HepG2 (cell line): ENCODE results near the gene ZFP36. TPM values are rescaled to one million over a fixed set of nuclear protein-coding genes. Genes with fewer than 3 reads are reported as not detected.

Experiments used
- ATAC-seq: fragments of 200-7000 bp; cut with Tn5 transposase; 3 replicates; pipeline ENCODE4 v1.9.1; 2020; ENCODE audit warnings: mild to moderate bottlenecking, moderate library complexity
- BruUV-seq: library from RNA; stranded (reverse); fragments of 400-500 nt; replicated peaks from 2 replicates; lab custom pipeline; 2021; lab: Mats Ljungman, UMichigan
- CTCF ChIA-PET: fragments of 300-600 bp; formaldehyde crosslinking; extraction: SDS; loops from one replicate; lab custom pipeline; 2021; ENCODE audit warnings: low total read pairs, inconsistent platforms, low intra/inter-chr PET ratio; lab: Yijun Ruan, JAX
- POLR2A ChIA-PET: fragments of 350-600 bp; sonication (Branson Sonifier 250); formaldehyde crosslinking; loops from one replicate; lab custom pipeline; 2020; ENCODE audit warnings: antibody characterized with exemption, inconsistent platforms; lab: Yijun Ruan, JAX
- DNase-seq: peaks from one replicate; pipeline ENCODE4 v3.0.0-alpha.2; 2015; ENCODE audit warnings: low spot score
- FAIRE-seq: peaks from 3 replicates; lab custom pipeline; 2011; peaks lifted over from hg19 to GRCh38; lab: Jason Lieb, UNC
- H2AFZ ChIP-seq: one replicate; pipeline ENCODE4 v1.6.1; 2011; ENCODE audit warnings: low read length, inconsistent platforms
- H3K27ac ChIP-seq: fragments of 300-600 bp; 3 replicates; pipeline ENCODE4 v1.8.0; 2011; ENCODE audit warnings: mixed run types, mild to moderate bottlenecking, mixed read lengths, low read length, inconsistent platforms; ENCODE audit not compliant: insufficient read depth; ENCODE audit errors: extremely low read length
- H3K27me3 ChIP-seq, 2 experiments: fragments of 200-600 bp in 1 of 2; 2 replicates in 1 of 2; 3 replicates in 1 of 2; pipeline versions ENCODE4 v1.6.0 to v1.8.0; 2011; ENCODE audit warnings: low read length in 2 of 2, mild to moderate bottlenecking in 2 of 2, moderate library complexity in 2 of 2, inconsistent platforms in 1 of 2; ENCODE audit not compliant: insufficient read depth in 2 of 2, control insufficient read depth in 1 of 2
- H3K36me3 ChIP-seq, 2 experiments: fragments of 200-600 bp in 1 of 2; replicated peaks in 1 of 2; 2 replicates in 1 of 2; 3 replicates in 1 of 2; pipeline versions ENCODE4 v1.5.1 to v1.8.0; 2011; ENCODE audit warnings: low read length in 2 of 2, inconsistent platforms in 1 of 2; ENCODE audit not compliant: insufficient read depth in 2 of 2, control insufficient read depth in 1 of 2
- H3K4me1 ChIP-seq: 2 replicates; pipeline ENCODE4 v1.5.1; 2012; ENCODE audit warnings: low read length, inconsistent platforms; ENCODE audit not compliant: insufficient read depth
- H3K4me2 ChIP-seq: 2 replicates; pipeline ENCODE4 v1.6.0; 2011; ENCODE audit warnings: low read depth, low read length, inconsistent platforms
- H3K4me3 ChIP-seq, 3 experiments: fragments of 200-600 bp in 1 of 3; sonication (generic), shearing (Covaris generic) in 1 of 3; replicated peaks in 1 of 3; 2 replicates each; pipeline ENCODE4 v1.5.1; 2011 to 2016; ENCODE audit warnings: low read length in 3 of 3, inconsistent platforms in 2 of 3, low read depth in 2 of 3, mild to moderate bottlenecking in 2 of 3, control low read depth in 1 of 3, mixed read lengths in 1 of 3; ENCODE audit not compliant: insufficient read depth in 1 of 3
- H3K79me2 ChIP-seq: one replicate; pipeline ENCODE4 v1.6.1; 2011; ENCODE audit warnings: low read length, inconsistent platforms; ENCODE audit not compliant: insufficient read depth
- H3K9ac ChIP-seq: 2 replicates; pipeline ENCODE4 v1.6.0; 2011; ENCODE audit warnings: mild to moderate bottlenecking, low read depth, low read length, inconsistent platforms; ENCODE audit not compliant: insufficient read depth
- H3K9me3 ChIP-seq: 2 replicates; pipeline ENCODE4 v1.5.1; 2012; ENCODE audit warnings: mild to moderate bottlenecking, low read length
- H4K20me1 ChIP-seq: 2 replicates; pipeline ENCODE4 v1.6.0; 2011; ENCODE audit warnings: inconsistent platforms, mild to moderate bottlenecking, low read length, moderate library complexity; ENCODE audit not compliant: insufficient read depth
- ARID3A ChIP-seq: IDR thresholded peaks from 2 replicates; pipeline ENCODE4 v1.6.1; 2012; ENCODE audit warnings: low read depth, low read length, improper control_type of control experiment
- ATM ChIP-seq: fragments of 450-650 bp; IDR thresholded peaks from 2 replicates; pipeline ENCODE4 v1.7.1; 2017; ENCODE audit warnings: mild to moderate bottlenecking, borderline replicate concordance
- BCLAF1 ChIP-seq: fragments of 450-650 bp; IDR thresholded peaks from 2 replicates; pipeline ENCODE4 v1.6.1; 2017; ENCODE audit warnings: mild to moderate bottlenecking
- CENPT ChIP-seq: sonication (generic); formaldehyde crosslinking; IDR thresholded peaks from 2 replicates; pipeline ENCODE4 v1.8.0; 2022; ENCODE audit warnings: low read depth, mild to moderate bottlenecking, moderate library complexity, missing genetic modification reagents
- CTCF ChIP-seq: sonication (generic); formaldehyde crosslinking; IDR thresholded peaks from 2 replicates; pipeline ENCODE4 v1.5.0; 2020; ENCODE audit warnings: mild to moderate bottlenecking, missing genetic modification reagents, moderate library complexity
- DMTF1 ChIP-seq: sonication (generic); formaldehyde crosslinking; IDR thresholded peaks from 2 replicates; pipeline ENCODE4 v1.4.0; 2020; ENCODE audit warnings: mild to moderate bottlenecking, missing genetic modification reagents
- HNRNPL ChIP-seq: fragments of 200-400 bp; formaldehyde crosslinking; IDR thresholded peaks from 2 replicates; pipeline ENCODE4 v1.6.1; 2017; ENCODE audit warnings: mild to moderate bottlenecking, low read depth, low read length
- HOXD1 ChIP-seq: sonication (generic); formaldehyde crosslinking; IDR thresholded peaks from 2 replicates; pipeline ENCODE4 v1.5.0; 2020; ENCODE audit warnings: missing genetic modification reagents
- SMYD3 ChIP-seq: sonication (generic); formaldehyde crosslinking; IDR thresholded peaks from 2 replicates; pipeline ENCODE4 v1.8.1; 2023; ENCODE audit warnings: mild to moderate bottlenecking, missing genetic modification reagents
- SNAPC2 ChIP-seq: sonication (generic); formaldehyde crosslinking; IDR thresholded peaks from 2 replicates; pipeline ENCODE4 v1.8.1; 2022; ENCODE audit warnings: mild to moderate bottlenecking, missing genetic modification reagents
- ZEB1 ChIP-seq: IDR thresholded peaks from 2 replicates; pipeline ENCODE4 v1.6.1; 2012; ENCODE audit warnings: mild to moderate bottlenecking, low read depth, inconsistent platforms; ENCODE audit not compliant: insufficient replicate concordance
- WGBS: methylation state at CpG from one replicate; pipeline ENCODE4 v1.1.6; 2017; ENCODE audit warnings: low lambda C conversion rate; 5-methylcytosine and 5-hydroxymethylcytosine counted together
- in situ Hi-C: cut with HindIII; loops from 2 replicates; pipeline ENCODE4 v1.10.0; 2017; ENCODE audit warnings: low pct_unique_long_range_greater_than_20kb; ENCODE audit not compliant: extremely low pct_ligation_motif_present
- intact Hi-C: fragments of 100-400 bp; cut with micrococcal nuclease; formaldehyde crosslinking; loops from one replicate; pipeline ENCODE4 v1.10.0; 2022; ENCODE audit not compliant: unreplicated experiment
- polyA plus RNA-seq, 8 experiments: library from polyadenylated mRNA; depleted of rRNA in 3 of 8; stranded (reverse) in 7 of 8; unstranded in 1 of 8; fragments of >200 nt; fragmentation: Illumina TruSeq in 4 of 8; extraction: Trizol in 4 of 8; gene quantifications; 2 replicates each; pipeline versions ENCODE4 v1.2.1 to v1.2.3, GENCODE V29; 2011 to 2016; ENCODE audit warnings: low read depth in 4 of 8, missing spikeins in 1 of 8, mixed read lengths in 1 of 8; ENCODE audit not compliant: insufficient read depth in 1 of 8
- total RNA-seq, 5 experiments: library from RNA; depleted of rRNA; stranded (reverse); fragments of >200 nt; fragmentation: Illumina TruSeq; extraction: Trizol; gene quantifications; 2 replicates each; pipeline ENCODE4 v1.2.3, GENCODE V29; 2016; ENCODE audit warnings: low read depth in 1 of 5

The ZFP36 gene
- total and polyA plus RNA-seq, 2 of the 13 experiments (the other 11 are each of a cell fraction or from before 2014, with no cell fraction given), result 1.4 to 1.7 TPM

GRCh38 chr19:39362682-39363657, 43.7 kb upstream of the ZFP36 start (continued):
- TF ChIP-seq CTCF (CRISPR knock-in tag) (no peak), HNRNPL (no peak), CENPT (CRISPR knock-in tag) (no peak), ARID3A (no peak)

GRCh38 chr19:39363901-39364457, 42.7 kb upstream of the ZFP36 start:
- intact Hi-C loops, result no loop called here
- Histone ChIP-seq H3K27me3 (no peaks in the 10 kb centered on the region), H3K9ac (no peak overlapping the region), H3K4me1 (no peaks in the 10 kb centered on the region), H3K36me3 (peaks cover 14 to 57% of the 10 kb centered on the region in 2 experiments), H2AFZ (no peak overlapping the region), H4K20me1 (no peaks in the 10 kb centered on the region), H3K4me2 (no peak overlapping the region), H3K4me3 (no peak overlapping the region), H3K27ac (no peak overlapping the region), H3K9me3 (no peaks in the 10 kb centered on the region), H3K79me2 (no peaks in the 10 kb centered on the region)
- FAIRE-seq (no peak), DNase-seq (no peak), ATAC-seq (no peak)
- BruUV-seq, result no TSS peak
- in situ Hi-C loops, result no loop called here
- ChIA-PET POLR2A (no interaction called here), CTCF (no interaction called here)
- WGBS, result 100% methylated on average over 5 of the region's 5 CpGs
- no peak for TF ChIP-seq ZEB1
- TF ChIP-seq SNAPC2 (CRISPR knock-in tag), result no peak
- no peak for TF ChIP-seq BCLAF1
- TF ChIP-seq SMYD3, result no peak
- no peak for TF ChIP-seq ATM
- no peak for TF ChIP-seq HOXD1 (CRISPR knock-in tag)
- TF ChIP-seq DMTF1 (CRISPR knock-in tag), result no peak
